SW480 (cell line): ENCODE results near the gene PSMG4.
A peak's percentile ranks its signal among the peaks of the same experiment; 100 is the strongest.

Experiments used
- DNase-seq: peaks from one replicate; pipeline ENCODE4 v3.0.0-alpha.2; 2016; ENCODE audit warnings: low spot score

PSMG4 gene

DNA sequence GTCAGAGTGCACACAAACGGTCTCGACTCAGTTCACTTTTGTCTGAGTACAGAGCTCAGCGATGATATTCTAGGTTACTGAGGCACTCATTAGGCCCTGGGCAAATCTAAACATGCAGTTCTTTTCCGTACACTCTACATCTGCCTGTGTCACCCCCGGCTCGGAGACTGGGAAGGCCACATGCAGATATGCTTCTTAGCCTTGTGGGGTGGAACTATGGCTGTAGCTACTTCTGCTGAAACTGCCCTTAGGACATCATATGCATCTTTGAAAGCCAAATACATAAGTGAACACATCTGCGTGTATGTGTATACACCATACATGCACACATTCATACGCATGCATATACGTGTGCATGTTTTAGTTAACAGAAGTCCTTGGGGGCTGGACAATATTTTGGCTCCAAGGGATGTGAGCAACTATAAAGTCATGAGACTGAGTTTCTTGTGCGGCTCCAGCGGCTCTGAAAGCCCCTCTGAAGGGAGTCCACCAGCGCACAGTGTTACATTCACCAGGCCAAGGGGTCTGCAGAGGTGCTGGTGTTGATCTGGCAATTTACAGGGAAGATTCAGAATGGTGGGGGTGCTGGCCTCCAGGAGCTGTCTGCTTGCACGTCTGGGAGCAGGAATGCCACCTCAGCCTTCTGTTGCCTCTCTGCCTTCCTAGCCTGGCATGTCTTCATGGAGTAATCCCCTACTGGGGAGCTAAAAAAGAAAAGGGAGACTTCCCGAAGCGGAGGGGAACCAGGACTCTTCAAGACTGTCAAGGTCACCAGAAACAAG lies 31.6 kb downstream of the PSMG4 start:
- DNase-seq, result no peak

DNA sequence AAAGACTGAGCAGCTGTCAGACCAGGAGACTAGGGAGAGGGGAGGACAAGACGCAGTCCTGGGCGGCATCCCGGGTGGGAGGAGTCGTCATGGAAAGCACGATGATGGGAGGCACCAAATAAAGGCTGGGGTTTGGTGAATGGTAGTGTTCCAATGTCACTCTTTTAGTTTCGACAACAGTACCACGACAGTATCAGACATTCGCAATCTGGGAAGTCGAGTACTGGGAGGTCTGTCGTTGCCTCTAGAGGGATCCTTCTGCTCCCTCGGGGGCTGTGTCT lies 32.1 kb downstream of the PSMG4 start:
- DNase-seq, result no peak

DNA sequence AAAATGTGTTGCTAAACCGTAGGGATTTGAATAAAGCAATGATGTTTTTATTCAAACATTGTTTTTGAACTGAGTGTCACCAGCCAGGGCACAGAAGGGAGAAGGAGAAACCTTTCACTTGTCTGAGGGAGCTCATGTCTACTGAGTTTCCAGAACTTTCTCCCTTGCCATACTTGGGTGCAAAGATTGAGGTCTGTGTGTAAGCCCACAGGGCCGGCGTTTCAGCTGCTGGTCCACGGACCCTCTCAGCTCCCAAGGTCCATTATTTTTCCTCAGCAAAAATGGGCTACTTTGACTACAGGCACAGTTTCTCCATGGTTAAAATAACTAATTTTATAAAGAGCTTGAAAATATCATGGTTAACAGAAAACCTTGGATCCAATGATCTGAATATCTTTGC lies 32.6 kb downstream of the PSMG4 start:
- no peak for DNase-seq

GRCh38 chr6:3291987-3292386 lies 33.2 kb downstream of the PSMG4 start:
- DNase-seq, result no peak

DNA sequence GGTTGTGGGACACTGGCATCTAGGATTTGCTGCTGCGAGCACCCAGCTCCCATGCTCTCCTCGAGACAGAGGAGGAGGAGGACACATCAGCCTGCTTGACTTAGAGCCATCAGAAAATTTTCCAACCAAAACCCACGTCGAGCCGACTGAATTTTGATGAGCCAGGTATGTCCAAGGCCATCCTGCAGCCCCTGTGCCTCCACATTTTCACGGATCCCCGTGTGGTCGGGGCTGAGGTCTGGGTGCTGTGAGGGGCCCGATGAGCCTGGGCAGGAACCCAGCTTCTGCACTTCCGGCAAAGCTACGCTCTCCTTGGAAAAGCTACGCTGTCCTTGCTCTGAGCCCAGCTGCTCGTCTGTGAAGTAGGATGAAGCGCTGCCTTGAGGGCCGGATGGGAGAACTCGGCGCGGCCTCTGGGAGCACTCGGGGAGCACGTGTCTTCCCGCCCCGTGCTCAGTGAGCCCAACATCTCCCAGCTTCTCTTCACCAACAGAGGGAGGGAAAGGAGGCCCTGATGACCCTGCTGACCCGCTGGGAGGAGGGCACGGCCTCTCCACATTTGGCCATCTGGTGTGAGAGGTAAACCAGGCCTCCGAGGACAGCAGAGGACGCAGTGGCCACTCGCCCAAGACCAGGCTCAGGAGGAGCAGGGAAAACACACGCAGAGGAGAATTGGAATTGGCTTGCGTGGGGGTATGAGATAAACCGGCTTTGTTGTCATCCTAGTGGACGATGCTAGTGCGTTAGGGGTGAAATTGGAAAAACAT lies 33.9 kb downstream of the PSMG4 start:
- no peak for DNase-seq

GRCh38 chr6:3293271-3294155 lies 34.8 kb downstream of the PSMG4 start:
- no peak for DNase-seq

DNA sequence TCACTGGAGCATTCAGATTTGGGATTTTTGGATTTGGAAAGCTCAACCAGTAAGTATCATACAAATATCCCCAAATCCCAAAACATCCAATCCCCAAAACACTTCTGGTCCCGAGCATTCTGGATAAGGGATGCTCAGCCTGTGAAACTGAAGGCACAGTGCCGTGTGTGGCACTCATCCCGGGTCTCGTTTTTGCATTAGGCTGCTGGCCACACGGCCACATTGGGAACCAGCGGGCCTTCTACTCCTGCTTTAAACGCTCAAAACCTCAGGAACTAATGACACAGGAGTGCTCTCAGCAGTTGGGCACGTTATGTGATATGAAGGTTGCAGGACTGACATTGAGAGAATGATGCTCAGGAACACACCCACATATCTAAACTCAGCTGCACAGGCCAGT lies 35.6 kb downstream of the PSMG4 start:
- no peak for DNase-seq

DNA sequence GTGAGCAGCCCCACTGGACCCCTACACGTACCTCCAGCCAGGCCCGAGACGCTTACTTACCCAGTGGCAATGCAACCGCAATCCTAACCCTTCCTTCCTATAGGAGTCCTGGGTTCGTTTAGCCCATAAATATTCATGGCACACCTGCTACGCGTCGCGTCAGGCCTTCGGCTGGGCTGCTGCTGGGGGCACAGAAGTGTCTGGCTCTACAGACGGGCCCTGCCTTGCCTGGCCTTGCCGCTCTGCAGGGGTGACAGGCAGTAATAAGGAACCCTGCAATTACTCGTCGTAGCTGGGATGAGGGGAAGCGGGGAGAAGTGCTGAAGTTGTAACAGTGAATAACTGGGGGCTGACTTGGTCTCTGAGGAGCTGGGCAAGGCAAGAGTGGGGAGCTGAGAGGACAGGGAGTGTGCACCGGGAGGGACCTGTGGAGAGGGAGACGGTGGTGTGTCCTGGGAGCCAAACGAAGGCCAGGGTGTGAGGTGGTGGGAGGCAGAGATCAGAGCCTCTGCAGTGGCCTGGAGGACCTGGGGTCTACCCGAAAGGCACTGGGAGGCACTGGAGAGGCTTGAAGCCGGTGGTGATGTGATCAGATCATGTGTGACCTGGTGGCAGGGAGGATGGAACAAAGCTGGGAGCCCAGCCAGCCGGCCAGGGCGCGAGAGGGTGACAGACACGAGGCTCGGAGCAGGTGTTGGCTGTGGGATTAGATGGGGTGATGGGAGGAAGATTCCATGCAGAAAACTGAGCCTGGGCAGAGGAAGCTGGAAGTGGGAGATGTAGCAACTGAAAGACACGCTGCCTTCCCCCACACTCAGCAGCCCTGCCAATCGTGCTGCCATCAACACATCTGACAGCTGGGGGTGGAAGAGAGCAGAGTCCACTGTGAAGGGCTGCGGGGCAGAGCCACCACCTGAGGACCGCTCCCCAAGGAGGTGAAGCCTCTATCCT lies 36.4 kb downstream of the PSMG4 start:
- peak; percentile 24 for DNase-seq

DNA sequence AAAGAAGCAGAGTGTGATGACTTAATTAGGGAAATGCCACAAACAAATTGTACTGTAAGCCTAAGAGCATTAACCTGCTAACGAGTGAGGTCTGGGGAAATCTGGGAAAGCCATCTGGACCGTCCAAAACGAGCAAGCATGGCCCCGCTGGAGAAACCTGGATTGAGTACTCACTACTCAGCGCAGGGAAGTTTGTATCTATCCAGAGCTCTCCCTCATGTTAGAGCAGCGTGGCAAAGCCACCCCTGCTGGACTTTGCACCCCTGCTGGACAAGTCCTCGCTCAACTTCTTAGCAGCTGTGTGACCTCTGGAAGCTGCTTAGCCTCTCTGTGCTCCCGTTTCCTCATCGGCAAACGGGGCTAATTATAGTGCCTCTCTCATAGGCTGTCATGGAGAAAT lies 37.3 kb downstream of the PSMG4 start:
- no peak for DNase-seq

DNA sequence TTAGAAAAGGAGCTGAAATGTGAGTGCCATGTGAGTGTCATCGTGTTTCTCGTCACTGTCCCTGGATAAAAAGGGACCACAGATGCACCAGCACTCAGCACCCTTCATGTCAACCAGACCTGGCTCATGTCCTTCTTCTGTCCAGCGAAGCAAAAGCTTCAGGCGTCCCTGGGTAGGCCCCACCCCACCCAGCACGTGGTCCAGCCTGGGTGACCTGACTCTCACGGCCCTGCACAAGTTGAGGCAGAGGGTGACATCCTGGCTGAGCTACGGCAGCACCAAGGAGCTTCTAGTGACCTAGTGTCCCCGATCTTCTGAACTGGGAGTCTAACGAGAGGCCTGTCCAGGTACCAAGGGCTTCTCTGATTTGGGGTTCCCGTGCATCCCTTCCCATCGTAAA lies 37.8 kb downstream of the PSMG4 start:
- no peak for DNase-seq

DNA sequence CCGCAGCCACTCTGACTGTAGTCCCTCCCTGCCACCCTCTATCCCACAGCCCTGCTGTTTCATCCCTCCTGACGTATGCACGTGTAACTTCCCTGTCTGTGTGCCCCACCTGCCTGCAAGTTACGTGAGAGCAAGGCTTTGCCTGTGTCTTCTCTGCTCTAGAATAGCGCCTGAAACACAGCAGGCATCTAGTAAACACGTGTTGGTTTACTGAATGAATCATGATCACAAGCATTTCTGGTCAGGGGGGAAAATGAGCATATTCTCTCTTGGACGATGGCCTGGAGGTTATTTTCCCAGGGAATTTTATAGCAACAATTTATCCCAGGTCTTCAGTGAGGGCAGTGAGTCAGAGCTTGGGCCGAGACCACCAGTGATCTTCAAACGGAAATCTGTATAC lies 38.3 kb downstream of the PSMG4 start:
- no peak for DNase-seq

GRCh38 chr6:3297909-3298308 lies 39.2 kb downstream of the PSMG4 start:
- DNase-seq, result no peak

DNA sequence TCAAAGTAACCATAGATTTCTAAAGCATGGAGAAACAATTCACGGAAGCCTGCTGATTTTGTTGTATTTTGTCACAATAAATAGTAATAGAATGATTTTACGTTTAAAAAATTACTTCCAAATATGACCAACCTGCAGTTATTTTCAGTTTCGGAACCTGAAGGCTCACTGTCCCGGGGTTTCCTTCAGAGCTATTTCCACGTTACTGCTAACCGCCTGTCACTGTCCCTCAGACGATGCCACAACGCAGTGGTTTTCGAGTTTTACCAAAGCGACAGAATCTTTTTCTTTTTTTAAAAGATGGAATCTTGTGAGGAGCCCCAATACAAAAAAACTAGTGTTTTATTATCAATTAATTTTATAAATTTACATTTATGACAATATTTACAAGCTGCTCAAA lies 40.5 kb downstream of the PSMG4 start:
- no peak for DNase-seq

DNA sequence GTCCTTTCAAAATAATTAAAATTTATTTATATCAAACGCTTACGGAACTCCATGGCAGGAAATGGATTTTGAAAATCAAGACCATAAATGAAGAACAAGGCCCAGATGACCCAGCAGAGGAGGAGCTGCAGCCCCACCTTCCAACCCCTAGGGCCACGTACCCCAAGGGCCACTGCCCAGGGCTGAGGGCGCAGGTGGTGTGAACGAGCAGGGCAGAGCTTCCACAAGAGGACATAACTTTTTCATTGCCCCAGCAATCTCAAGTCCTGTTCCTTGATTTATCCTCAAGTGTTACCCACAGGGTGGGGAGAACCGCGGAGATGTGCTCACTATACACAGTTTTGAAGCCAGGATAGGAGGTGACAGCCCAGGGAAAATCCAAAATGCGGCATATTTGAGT lies 42.8 kb downstream of the PSMG4 start:
- DNase-seq, result no peak

- no peak for DNase-seq
Observed at GRCh38 chr6:3303795-3304411, 45.2 kb downstream of the PSMG4 start.

DNA sequence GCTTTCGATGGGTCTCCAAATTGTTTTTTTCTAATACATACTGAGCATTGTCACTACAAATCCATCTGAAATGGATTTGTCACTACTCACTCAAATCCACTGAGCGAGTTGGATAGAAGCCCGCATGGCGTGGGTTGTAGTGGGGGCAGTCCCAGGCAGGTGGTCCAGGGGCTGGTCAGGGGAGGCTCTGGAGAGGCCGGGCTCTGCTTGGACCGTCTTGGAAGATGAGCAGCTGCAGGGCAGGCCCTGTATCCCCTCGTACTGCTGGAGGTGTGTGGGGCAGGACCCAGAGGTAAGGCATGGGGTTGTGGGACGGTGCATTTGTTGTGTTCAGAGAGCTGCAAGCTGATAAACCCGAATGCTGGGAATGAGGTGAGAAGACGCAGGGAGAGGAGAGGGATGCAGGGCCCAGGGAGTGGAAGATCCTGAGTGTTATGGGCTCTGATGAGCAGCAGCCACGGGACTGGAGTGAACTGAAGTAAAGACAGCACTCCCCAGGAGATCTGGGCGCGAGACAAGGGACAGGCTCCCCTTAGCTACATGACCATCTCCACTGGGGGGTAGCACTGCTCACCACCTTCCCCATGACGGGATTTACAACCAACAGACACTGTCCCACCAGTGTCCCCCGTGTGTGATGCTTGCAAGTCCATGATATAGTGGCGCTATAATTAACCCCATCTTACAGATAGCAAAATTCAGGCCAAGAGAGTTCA lies 45.9 kb downstream of the PSMG4 start:
- DNase-seq, result no peak

GRCh38 chr6:3305216-3305565 lies 46.4 kb downstream of the PSMG4 start:
- no peak for DNase-seq

DNA sequence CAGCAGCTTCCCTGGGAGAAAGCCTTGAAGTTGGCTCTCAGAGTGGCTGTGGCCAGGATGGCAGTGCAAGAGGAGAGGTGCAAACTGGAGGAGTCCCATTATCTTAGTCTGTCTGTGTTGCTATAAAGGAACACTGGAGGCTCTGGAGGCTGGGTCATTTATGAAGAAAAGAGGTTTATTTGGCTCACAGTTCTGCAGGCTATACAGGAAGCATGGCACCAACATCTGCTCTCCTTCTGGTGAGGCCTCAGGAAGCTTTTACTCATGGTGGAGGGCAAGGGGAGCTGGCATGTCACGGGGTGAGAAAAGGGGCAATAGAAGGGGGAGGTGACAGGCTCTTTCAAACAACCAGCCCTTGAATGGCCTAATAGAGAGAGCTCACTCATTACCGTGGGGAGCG lies 47.1 kb downstream of the PSMG4 start:
- DNase-seq, result no peak

DNA sequence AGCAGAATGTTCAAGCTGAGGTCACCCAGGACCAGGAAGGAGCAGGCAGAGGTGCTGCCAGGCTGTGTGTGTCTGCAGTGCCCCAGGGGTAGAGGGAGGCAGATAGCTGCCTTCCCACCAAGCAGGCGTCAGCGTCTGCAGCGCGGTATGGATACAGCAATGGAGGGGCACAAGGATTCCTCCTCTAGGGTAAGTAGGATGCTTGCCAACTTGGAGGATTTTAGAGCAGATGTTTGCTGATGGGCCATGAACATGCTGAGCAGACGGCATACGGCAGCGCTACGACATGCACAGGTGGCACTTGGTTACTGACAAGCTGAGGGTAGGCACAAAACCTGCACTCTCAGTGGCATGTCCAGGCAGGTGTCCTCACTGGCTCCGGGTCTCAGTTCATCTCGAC lies 48.1 kb downstream of the PSMG4 start:
- no peak for DNase-seq

DNA sequence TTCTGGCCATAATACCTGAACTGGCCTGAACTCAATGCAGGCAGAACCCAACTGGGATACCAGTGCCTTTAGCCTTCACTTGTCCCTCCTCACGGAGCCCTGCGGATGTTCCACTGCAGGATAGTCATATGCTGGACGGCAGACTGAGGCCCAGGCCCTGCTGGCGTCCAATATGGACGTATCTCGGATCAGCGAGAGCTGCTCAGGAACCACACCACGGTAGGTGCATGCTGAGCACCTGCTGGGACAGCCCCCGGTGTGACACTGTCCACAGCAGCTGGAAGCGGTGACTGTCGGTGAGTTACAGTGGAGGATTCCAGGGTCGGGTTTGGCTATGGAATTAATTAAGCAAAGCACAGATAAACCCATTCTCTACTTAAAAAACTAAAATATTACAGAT lies 48.7 kb downstream of the PSMG4 start:
- DNase-seq, result no peak

DNA sequence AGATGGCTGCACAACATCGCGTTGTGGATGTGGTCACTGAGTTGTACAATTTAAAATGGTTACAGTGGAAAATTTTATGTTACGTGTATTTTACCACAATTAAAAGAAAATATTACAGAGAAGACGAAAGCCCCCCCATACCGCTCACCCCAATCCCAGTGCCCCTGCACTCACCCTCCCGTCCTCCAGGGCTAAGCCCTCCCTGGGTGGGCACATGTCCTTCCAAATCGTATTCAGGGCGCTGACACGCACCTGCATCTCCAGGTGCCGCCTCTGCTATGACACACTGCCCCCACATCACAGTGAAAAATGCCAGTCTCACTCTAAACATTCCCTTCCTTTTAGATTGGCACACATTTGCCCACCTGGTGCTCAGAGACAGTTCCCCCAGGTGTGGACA lies 49.4 kb downstream of the PSMG4 start:
- no peak for DNase-seq
